GM03348 (cell line): ENCODE results near the gene SGIP1.

Experiments used
- DNase-seq: peaks from one replicate; pipeline ENCODE4 v3.0.0; 2012; ENCODE audit warnings: low spot score

Gene SGIP1

GRCh38 chr1:66523562-66523961 is 10.4 kb upstream of the SGIP1 start:
- no peak for DNase-seq

- DNase-seq = no peak
Measured at GRCh38 chr1:66525086-66525485, 8.9 kb upstream of the SGIP1 start.

GRCh38 chr1:66526036-66526435 is 7.9 kb upstream of the SGIP1 start:
- DNase-seq = no peak

GRCh38 chr1:66526991-66527390 is 7.0 kb upstream of the SGIP1 start:
- no peak for DNase-seq

- DNase-seq = peak; percentile 34
Measured at GRCh38 chr1:66527686-66528085, 6.3 kb upstream of the SGIP1 start.

- no peak for DNase-seq
Measured at GRCh38 chr1:66528580-66528979, 5.4 kb upstream of the SGIP1 start.

GRCh38 chr1:66532214-66532613 is 1.7 kb upstream of the SGIP1 start:
- DNase-seq = no peak

- DNase-seq = peak; percentile 65
Measured at GRCh38 chr1:66532798-66533783, 862 bp upstream of the SGIP1 start.

GRCh38 chr1:66535061-66535460 is 1.1 kb downstream of the SGIP1 start:
- DNase-seq = no peak

- no peak for DNase-seq
Measured at GRCh38 chr1:66535853-66536252, 1.9 kb downstream of the SGIP1 start.

GRCh38 chr1:66537718-66538117 is 3.8 kb downstream of the SGIP1 start:
- DNase-seq = no peak

GRCh38 chr1:66539491-66539890 is 5.5 kb downstream of the SGIP1 start:
- DNase-seq = no peak

- DNase-seq = no peak
Measured at GRCh38 chr1:66540434-66541032, 6.6 kb downstream of the SGIP1 start.

GRCh38 chr1:66542314-66542713 is 8.4 kb downstream of the SGIP1 start:
- no peak for DNase-seq

- DNase-seq = no peak
Measured at GRCh38 chr1:66542811-66543767, 9.1 kb downstream of the SGIP1 start.

- no peak for DNase-seq
Measured at GRCh38 chr1:66546047-66546810, 12.3 kb downstream of the SGIP1 start.

- no peak for DNase-seq
Measured at GRCh38 chr1:66549017-66549416, 15.1 kb downstream of the SGIP1 start.

- DNase-seq = no peak
Measured at GRCh38 chr1:66550243-66550642, 16.3 kb downstream of the SGIP1 start.

- no peak for DNase-seq
Measured at GRCh38 chr1:66552287-66552686, 18.3 kb downstream of the SGIP1 start.

- no peak for DNase-seq
Measured at GRCh38 chr1:66552829-66553228, 18.9 kb downstream of the SGIP1 start.

- DNase-seq = no peak
Measured at GRCh38 chr1:66553846-66554245, 19.9 kb downstream of the SGIP1 start.
